ENCODE data around the gene COL5A1.

The COL5A1 gene

DNA sequence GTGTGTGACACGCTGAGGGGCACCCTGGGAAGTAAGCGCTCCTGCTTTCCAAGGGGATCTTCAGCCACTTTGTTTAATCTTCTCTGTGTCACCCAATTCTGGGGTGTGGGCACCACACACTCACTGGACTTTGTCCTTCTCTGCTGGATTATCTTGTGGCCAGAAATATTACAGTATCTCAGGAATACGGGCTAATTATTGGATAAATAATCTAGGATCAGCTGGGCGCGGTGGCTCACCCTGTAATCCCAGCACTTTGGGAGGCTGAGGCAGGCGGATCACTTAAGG is 50.9 kb downstream of the COL5A1 start:
- Histone ChIP-seq H3K27ac (ENCODE audit: poor library complexity, severe bottlenecking) (no peak overlapping the region), H3K36me3 (ENCODE audit: low read depth) (peaks cover 14% of the 10 kb centered on the region; the same call in 1 of the 2 replicates), H3K4me1 (ENCODE audit: insufficient read depth, poor library complexity, severe bottlenecking) (no peaks in the 10 kb centered on the region), H3K9me3 (ENCODE audit: severe bottlenecking) (no peaks in the 10 kb centered on the region), H3K27me3 (ENCODE audit: insufficient read depth, poor library complexity, severe bottlenecking) (no peaks in the 10 kb centered on the region), H3K4me3 (ENCODE audit: severe bottlenecking) (no peak overlapping the region)
- DNase-seq (ENCODE audit: low spot score) (no peak), ATAC-seq (ENCODE audit: low read depth) (no peak)
- TF ChIP-seq, protein P1, sequence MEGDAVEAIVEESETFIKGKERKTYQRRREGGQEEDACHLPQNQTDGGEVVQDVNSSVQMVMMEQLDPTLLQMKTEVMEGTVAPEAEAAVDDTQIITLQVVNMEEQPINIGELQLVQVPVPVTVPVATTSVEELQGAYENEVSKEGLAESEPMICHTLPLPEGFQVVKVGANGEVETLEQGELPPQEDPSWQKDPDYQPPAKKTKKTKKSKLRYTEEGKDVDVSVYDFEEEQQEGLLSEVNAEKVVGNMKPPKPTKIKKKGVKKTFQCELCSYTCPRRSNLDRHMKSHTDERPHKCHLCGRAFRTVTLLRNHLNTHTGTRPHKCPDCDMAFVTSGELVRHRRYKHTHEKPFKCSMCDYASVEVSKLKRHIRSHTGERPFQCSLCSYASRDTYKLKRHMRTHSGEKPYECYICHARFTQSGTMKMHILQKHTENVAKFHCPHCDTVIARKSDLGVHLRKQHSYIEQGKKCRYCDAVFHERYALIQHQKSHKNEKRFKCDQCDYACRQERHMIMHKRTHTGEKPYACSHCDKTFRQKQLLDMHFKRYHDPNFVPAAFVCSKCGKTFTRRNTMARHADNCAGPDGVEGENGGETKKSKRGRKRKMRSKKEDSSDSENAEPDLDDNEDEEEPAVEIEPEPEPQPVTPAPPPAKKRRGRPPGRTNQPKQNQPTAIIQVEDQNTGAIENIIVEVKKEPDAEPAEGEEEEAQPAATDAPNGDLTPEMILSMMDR (IDR thresholded peaks at IDR 0.05; ENCODE audit: poor library complexity, severe bottlenecking): no peak

DNA sequence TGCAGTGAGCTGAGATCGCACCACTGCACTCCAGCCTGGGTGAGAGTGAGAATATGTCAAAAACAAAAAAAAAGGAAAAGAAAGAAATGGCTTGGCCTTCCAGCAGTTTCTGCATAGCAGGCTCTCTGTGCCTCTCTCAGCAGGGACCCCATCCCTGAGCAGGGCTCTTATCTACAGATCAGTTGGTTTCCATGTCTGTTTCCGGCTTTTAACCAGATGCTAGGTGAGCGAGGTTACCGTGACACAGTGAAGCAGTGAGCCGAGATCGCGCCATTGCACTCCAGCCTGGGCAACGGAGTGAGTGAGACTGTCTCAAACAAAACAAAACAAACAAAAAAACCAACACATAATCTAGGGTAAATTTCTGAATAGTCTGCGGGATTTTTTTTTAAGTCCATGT is 51.4 kb downstream of the COL5A1 start:
- peaks cover 14% of the 10 kb centered on the region; the same call in 1 of the 2 replicates for H3K36me3 ChIP-seq (ENCODE audit: low read depth)
- no peaks in the 10 kb centered on the region for H3K4me1 ChIP-seq (ENCODE audit: insufficient read depth, poor library complexity, severe bottlenecking)
- no peak overlapping the region for H3K4me3 ChIP-seq (ENCODE audit: severe bottlenecking)
- no peaks in the 10 kb centered on the region for H3K27me3 ChIP-seq (ENCODE audit: insufficient read depth, poor library complexity, severe bottlenecking)
- DNase-seq (ENCODE audit: low spot score) (no peak), ATAC-seq (ENCODE audit: low read depth) (no peak)
- TF ChIP-seq, protein P1 (IDR thresholded peaks at IDR 0.05; ENCODE audit: poor library complexity, severe bottlenecking): no peak
- H3K27ac ChIP-seq (ENCODE audit: poor library complexity, severe bottlenecking): no peak overlapping the region
- H3K9me3 ChIP-seq (ENCODE audit: severe bottlenecking): no peaks in the 10 kb centered on the region

DNA sequence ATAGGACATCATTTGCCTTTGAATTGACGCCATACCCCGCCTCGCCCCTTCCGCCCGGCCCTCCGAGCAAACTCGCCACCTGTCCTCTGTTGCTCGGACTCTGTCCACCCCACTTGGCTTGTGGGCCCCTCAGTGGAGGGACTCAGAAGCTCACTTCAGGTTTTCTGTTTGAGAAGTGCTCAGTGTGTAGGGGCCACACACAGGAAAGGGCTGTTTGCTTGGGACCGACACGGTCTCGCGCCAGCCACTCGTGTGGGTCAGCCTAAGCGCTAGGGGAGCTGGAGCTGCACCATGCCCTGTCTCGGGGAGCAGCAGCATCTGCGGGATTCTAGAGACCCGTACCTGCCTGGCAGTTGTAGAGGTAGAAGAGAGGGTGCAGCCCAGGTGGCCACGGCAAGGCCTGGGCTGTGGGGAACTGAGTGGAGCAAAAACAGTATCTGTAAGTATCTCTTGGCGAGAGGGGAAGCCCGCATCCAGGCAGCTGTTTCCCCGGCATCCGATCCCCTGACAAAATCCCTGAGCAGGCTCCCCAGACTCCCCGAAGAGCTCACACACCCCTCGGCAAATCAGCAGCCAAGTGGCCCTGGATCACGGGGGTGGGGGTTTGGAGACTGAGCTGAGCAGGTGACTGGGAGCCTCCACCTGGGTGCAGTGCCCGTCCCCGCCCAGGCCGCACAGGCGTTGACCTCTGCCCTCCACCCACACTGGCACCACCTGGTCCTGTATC is 52.2 kb downstream of the COL5A1 start:
- H3K27ac ChIP-seq (ENCODE audit: poor library complexity, severe bottlenecking): no peak overlapping the region
- DNase-seq (ENCODE audit: low spot score) (no peak), ATAC-seq (ENCODE audit: low read depth) (no peak)
- no peaks in the 10 kb centered on the region for H3K27me3 ChIP-seq (ENCODE audit: insufficient read depth, poor library complexity, severe bottlenecking)
- TF ChIP-seq, protein P1 (IDR thresholded peaks at IDR 0.05; ENCODE audit: poor library complexity, severe bottlenecking): no peak
- H3K4me3 ChIP-seq (ENCODE audit: severe bottlenecking): no peak overlapping the region
- no peaks in the 10 kb centered on the region for H3K4me1 ChIP-seq (ENCODE audit: insufficient read depth, poor library complexity, severe bottlenecking)
- peaks cover 14% of the 10 kb centered on the region; the same call in 1 of the 2 replicates for H3K36me3 ChIP-seq (ENCODE audit: low read depth)
- no peaks in the 10 kb centered on the region for H3K9me3 ChIP-seq (ENCODE audit: severe bottlenecking)

DNA sequence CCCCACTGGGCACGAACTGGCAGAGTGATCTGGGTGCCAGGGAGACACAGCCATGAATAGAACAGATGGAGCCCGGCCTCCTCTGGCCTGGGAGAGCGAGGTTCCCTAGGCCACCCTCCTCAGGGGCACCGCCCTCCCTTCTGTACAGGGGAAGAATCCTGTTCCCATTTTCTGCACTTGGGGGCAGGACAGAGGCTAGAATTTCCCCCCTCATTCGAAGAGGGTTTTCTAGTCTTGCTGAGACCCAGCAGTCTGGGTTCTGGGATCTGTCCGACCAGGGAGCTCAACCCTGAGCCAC is 52.7 kb downstream of the COL5A1 start:
- no peak overlapping the region for H3K27ac ChIP-seq (ENCODE audit: poor library complexity, severe bottlenecking)
- TF ChIP-seq, protein P1 (IDR thresholded peaks at IDR 0.05; ENCODE audit: poor library complexity, severe bottlenecking): no peak
- DNase-seq (ENCODE audit: low spot score) (no peak), ATAC-seq (ENCODE audit: low read depth) (no peak)
- H3K27me3 ChIP-seq (ENCODE audit: insufficient read depth, poor library complexity, severe bottlenecking): no peaks in the 10 kb centered on the region
- no peak overlapping the region for H3K4me3 ChIP-seq (ENCODE audit: severe bottlenecking)
- peaks cover 14% of the 10 kb centered on the region; the same call in 1 of the 2 replicates for H3K36me3 ChIP-seq (ENCODE audit: low read depth)
- H3K9me3 ChIP-seq (ENCODE audit: severe bottlenecking): no peaks in the 10 kb centered on the region
- H3K4me1 ChIP-seq (ENCODE audit: insufficient read depth, poor library complexity, severe bottlenecking): no peaks in the 10 kb centered on the region

DNA sequence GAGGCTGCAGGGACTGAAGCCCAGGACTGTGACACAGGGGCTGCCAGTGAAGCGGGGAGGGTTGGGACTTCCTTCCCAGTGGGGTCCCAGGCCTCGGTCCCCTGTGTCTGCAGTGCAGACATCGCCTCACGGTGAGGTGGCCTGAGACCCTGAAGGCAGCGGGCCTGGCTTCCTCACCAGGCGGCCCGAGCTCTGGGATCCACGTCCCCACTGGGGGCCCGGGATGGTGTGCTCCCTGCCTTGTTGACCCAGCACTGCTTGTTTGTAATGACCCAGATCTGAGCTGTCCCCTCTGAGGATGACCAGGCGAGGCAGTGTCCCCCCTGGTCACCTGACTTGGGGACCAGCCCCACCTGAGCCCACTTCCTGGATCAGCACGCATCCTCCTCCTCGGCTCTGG is 53.1 kb downstream of the COL5A1 start:
- DNase-seq (ENCODE audit: low spot score): no peak
- TF ChIP-seq, protein P1 (IDR thresholded peaks at IDR 0.05; ENCODE audit: poor library complexity, severe bottlenecking): no peak

More for the DNA sequence above, 53.1 kb downstream of the COL5A1 start:
- Histone ChIP-seq H3K27me3 (ENCODE audit: insufficient read depth, poor library complexity, severe bottlenecking) (no peaks in the 10 kb centered on the region), H3K27ac (ENCODE audit: poor library complexity, severe bottlenecking) (no peak overlapping the region), H3K4me1 (ENCODE audit: insufficient read depth, poor library complexity, severe bottlenecking) (no peaks in the 10 kb centered on the region), H3K36me3 (ENCODE audit: low read depth) (peaks cover 14% of the 10 kb centered on the region; the same call in 1 of the 2 replicates), H3K4me3 (ENCODE audit: severe bottlenecking) (no peak overlapping the region), H3K9me3 (ENCODE audit: severe bottlenecking) (no peaks in the 10 kb centered on the region)
- no peak for ATAC-seq (ENCODE audit: low read depth)

Data from RWPE2 (cell line).